Skeletal muscle tissue (tissue), 4 donors: ENCODE results near the gene DLEU7. TPM values are rescaled to one million over a fixed set of nuclear protein-coding genes. Genes with fewer than 3 reads are reported as not detected.

Experiments used
- H3K27ac ChIP-seq: one replicate; pipeline ENCODE4 v1.7.0; 2013; ENCODE audit warnings: mild to moderate bottlenecking, low read depth, low read length, inconsistent platforms
- H3K27me3 ChIP-seq, 3 donors: one replicate each; pipeline ENCODE4 v1.7.0; 2013; ENCODE audit warnings: low read length in 3 of 3; ENCODE audit not compliant: control insufficient read depth in 3 of 3, insufficient read depth in 3 of 3
- H3K36me3 ChIP-seq, 3 donors: one replicate each; pipeline ENCODE4 v1.7.0; 2013; ENCODE audit warnings: low read length in 3 of 3; ENCODE audit not compliant: control insufficient read depth in 3 of 3, insufficient read depth in 3 of 3
- H3K4me1 ChIP-seq, 3 donors: one replicate each; pipeline ENCODE4 v1.7.0; 2013; ENCODE audit warnings: low read length in 3 of 3, mild to moderate bottlenecking in 3 of 3; ENCODE audit not compliant: control insufficient read depth in 3 of 3, insufficient read depth in 3 of 3
- H3K4me3 ChIP-seq, 3 donors: one replicate each; pipeline ENCODE4 v1.7.0; 2013; ENCODE audit warnings: low read length in 3 of 3
- H3K9ac ChIP-seq, 3 donors: one replicate each; pipeline ENCODE4 v1.7.0; 2013; ENCODE audit warnings: low read length in 3 of 3, mild to moderate bottlenecking in 3 of 3, moderate library complexity in 2 of 3, low read depth in 1 of 3
- H3K9me3 ChIP-seq, 3 donors: one replicate each; pipeline ENCODE4 v1.7.0; 2013; ENCODE audit warnings: low read length in 3 of 3; ENCODE audit not compliant: control insufficient read depth in 3 of 3
- total RNA-seq: library from RNA; depleted of rRNA; stranded (reverse); fragments of >200 nt; gene quantifications from one replicate; pipeline ENCODE4 v1.2.3, GENCODE V29; 2014
- donor health status: Osteomylitis.

The DLEU7 gene
- total RNA-seq, 1 donor from 2014 or later: under 0.01 TPM

- H3K4me1 ChIP-seq: no peaks in the 10 kb centered on the region
- no peaks in the 10 kb centered on the region for H3K27me3 ChIP-seq
- no peak overlapping the region for H3K4me3 ChIP-seq
- H3K9ac ChIP-seq: no peak overlapping the region
- no peaks in the 10 kb centered on the region for H3K36me3 ChIP-seq
- H3K27ac ChIP-seq: no peak overlapping the region
- no peaks in the 10 kb centered on the region for H3K9me3 ChIP-seq
These were observed 14.3 kb downstream of the DLEU7 start for GRCh38 chr13:50829226-50829625.

GRCh38 chr13:50826035-50826434, 17.5 kb downstream of the DLEU7 start:
- H3K27me3 ChIP-seq: no peaks in the 10 kb centered on the region
- no peak overlapping the region for H3K4me3 ChIP-seq
- no peaks in the 10 kb centered on the region for H3K36me3 ChIP-seq
- no peaks in the 10 kb centered on the region for H3K9me3 ChIP-seq
- no peak overlapping the region for H3K27ac ChIP-seq
- H3K4me1 ChIP-seq: no peaks in the 10 kb centered on the region
- H3K9ac ChIP-seq: no peak overlapping the region

GRCh38 chr13:50812242-50812641, 31.2 kb downstream of the DLEU7 start:
- no peak overlapping the region for H3K4me3 ChIP-seq
- no peaks in the 10 kb centered on the region for H3K27me3 ChIP-seq
- H3K27ac ChIP-seq: no peak overlapping the region
- no peaks in the 10 kb centered on the region for H3K36me3 ChIP-seq
- peaks cover 0 to 2% (median 0%) of the 10 kb centered on the region in 3 donors for H3K4me1 ChIP-seq
- no peaks in the 10 kb centered on the region for H3K9me3 ChIP-seq
- H3K9ac ChIP-seq: no peak overlapping the region

- peaks cover 0 to under 1% (median 0%) of the 10 kb centered on the region in 3 donors for H3K9me3 ChIP-seq
- H3K36me3 ChIP-seq: no peaks in the 10 kb centered on the region
- H3K4me1 ChIP-seq: peaks cover 0 to 2% (median 0%) of the 10 kb centered on the region in 3 donors
- no peak overlapping the region for H3K9ac ChIP-seq
- no peak overlapping the region for H3K4me3 ChIP-seq
- H3K27ac ChIP-seq: no peak overlapping the region
- no peaks in the 10 kb centered on the region for H3K27me3 ChIP-seq
These were observed 32.5 kb downstream of the DLEU7 start for GRCh38 chr13:50810998-50811397.

GRCh38 chr13:50810468-50810867, 33.0 kb downstream of the DLEU7 start:
- Histone ChIP-seq H3K27me3 (no peaks in the 10 kb centered on the region), H3K9me3 (peaks cover 0 to 2% (median 0%) of the 10 kb centered on the region in 3 donors), H3K4me1 (peaks cover 0 to 2% (median 0%) of the 10 kb centered on the region in 3 donors), H3K4me3 (no peak overlapping the region), H3K9ac (no peak overlapping the region), H3K36me3 (no peaks in the 10 kb centered on the region), H3K27ac (no peak overlapping the region)

GRCh38 chr13:50809133-50810090, 34.1 kb downstream of the DLEU7 start:
- Histone ChIP-seq H3K27ac (no peak overlapping the region), H3K9me3 (peaks cover 0 to 2% (median 0%) of the 10 kb centered on the region in 3 donors), H3K27me3 (no peaks in the 10 kb centered on the region), H3K36me3 (no peaks in the 10 kb centered on the region), H3K4me3 (no peak overlapping the region), H3K4me1 (peaks cover 0 to 2% (median 0%) of the 10 kb centered on the region in 3 donors), H3K9ac (no peak overlapping the region)

- Histone ChIP-seq H3K36me3 (no peaks in the 10 kb centered on the region), H3K4me3 (no peak overlapping the region), H3K27me3 (no peaks in the 10 kb centered on the region), H3K9ac (no peak overlapping the region), H3K27ac (no peak overlapping the region), H3K4me1 (peaks cover 4 to 8% (median 7%) of the 10 kb centered on the region in 3 donors), H3K9me3 (peaks cover 0 to 2% (median 0%) of the 10 kb centered on the region in 3 donors)
These were observed 37.7 kb downstream of the DLEU7 start for GRCh38 chr13:50805805-50806204.

- Histone ChIP-seq H3K4me3 (peak overlapping the region in 2 of 3 donors; percentile 15 to 63), H3K27me3 (no peaks in the 10 kb centered on the region), H3K27ac (peak overlapping the region; percentile 17), H3K9ac (peak overlapping the region in 1 of 3 donors; percentile 19), H3K4me1 (peaks cover 10 to 17% (median 12%) of the 10 kb centered on the region in 3 donors), H3K9me3 (peaks cover 0 to 2% (median 0%) of the 10 kb centered on the region in 3 donors), H3K36me3 (no peaks in the 10 kb centered on the region)
These were observed 42.2 kb downstream of the DLEU7 start for GRCh38 chr13:50801087-50801931.

- Histone ChIP-seq H3K4me3 (no peak overlapping the region), H3K9me3 (no peaks in the 10 kb centered on the region), H3K27ac (no peak overlapping the region), H3K4me1 (peaks cover 10 to 17% (median 12%) of the 10 kb centered on the region in 3 donors), H3K9ac (no peak overlapping the region), H3K36me3 (no peaks in the 10 kb centered on the region), H3K27me3 (no peaks in the 10 kb centered on the region)
These were observed 43.3 kb downstream of the DLEU7 start for GRCh38 chr13:50800091-50800739.
